CD8-positive, alpha-beta memory T cell (primary cell): ENCODE measurements around the gene CDH8. TPM values are rescaled to one million over a fixed set of nuclear protein-coding genes. Genes with fewer than 3 reads are reported as not detected.

Source experiments
- CTCF ChIA-PET: fragments of 350-600 bp; sonication (Branson Sonifier 250); formaldehyde crosslinking; loops from one replicate; lab custom pipeline; 2021; ENCODE audit warnings: antibody characterized with exemption; lab: Charles Lee
- POLR2A ChIA-PET: fragments of 350-600 bp; sonication (Branson Sonifier 250); formaldehyde crosslinking; loops from one replicate; lab custom pipeline; 2021; ENCODE audit warnings: antibody characterized with exemption; lab: Charles Lee
- DNase-seq, 5 donors: peaks; one replicate each; pipeline versions ENCODE4 v3.0.0 to v3.0.0-alpha.2; 2020 to 2022; ENCODE audit warnings: mixed read lengths in 1 of 5
- H3K27ac ChIP-seq: one replicate; pipeline ENCODE4 v1.7.0; 2013; ENCODE audit warnings: low read depth, mild to moderate bottlenecking, low read length, moderate library complexity
- H3K27me3 ChIP-seq: 2 replicates; pipeline ENCODE4 v1.7.0; 2013; ENCODE audit warnings: low read length, mild to moderate bottlenecking; ENCODE audit not compliant: insufficient read depth, poor library complexity, severe bottlenecking
- H3K36me3 ChIP-seq: 2 replicates; pipeline ENCODE4 v1.7.0; 2013; ENCODE audit warnings: mild to moderate bottlenecking, low read length, moderate library complexity; ENCODE audit not compliant: insufficient read depth
- H3K4me1 ChIP-seq: 2 replicates; pipeline ENCODE4 v1.7.0; 2013; ENCODE audit warnings: mild to moderate bottlenecking, low read length, moderate library complexity; ENCODE audit not compliant: insufficient read depth
- H3K4me3 ChIP-seq: 2 replicates; pipeline ENCODE4 v1.7.0; 2013; ENCODE audit warnings: mild to moderate bottlenecking, low read length
- H3K9me3 ChIP-seq: 2 replicates; pipeline ENCODE4 v1.7.0; 2013; ENCODE audit warnings: mild to moderate bottlenecking, low read length
- H3K27ac Mint-ChIP-seq, 8 donors: one replicate each; pipeline ENCODE4 v1.8.0; 2020 to 2021; ENCODE audit warnings: mixed read lengths in 8 of 8, mild to moderate bottlenecking in 6 of 8, inconsistent platforms in 3 of 8, moderate library complexity in 3 of 8
- H3K27me3 Mint-ChIP-seq, 2 donors: one replicate each; pipeline ENCODE4 v1.8.0; 2020 to 2021; ENCODE audit warnings: mixed read lengths in 2 of 2, mild to moderate bottlenecking in 1 of 2, moderate library complexity in 1 of 2
- H3K36me3 Mint-ChIP-seq, 3 donors: one replicate each; pipeline ENCODE4 v1.8.0; 2020 to 2021; ENCODE audit warnings: mixed read lengths in 3 of 3, inconsistent platforms in 1 of 3, mild to moderate bottlenecking in 1 of 3
- H3K4me1 Mint-ChIP-seq, 3 donors: one replicate each; pipeline ENCODE4 v1.8.0; 2020 to 2021; ENCODE audit warnings: mixed read lengths in 3 of 3, inconsistent platforms in 1 of 3, mild to moderate bottlenecking in 1 of 3
- H3K4me3 Mint-ChIP-seq, 7 donors: one replicate each; pipeline ENCODE4 v1.8.0; 2020 to 2021; ENCODE audit warnings: mixed read lengths in 7 of 7, mild to moderate bottlenecking in 6 of 7, moderate library complexity in 4 of 7, inconsistent platforms in 2 of 7
- H3K9me3 Mint-ChIP-seq, 5 donors: one replicate each; pipeline ENCODE4 v1.8.0; 2020 to 2022; ENCODE audit warnings: mixed read lengths in 5 of 5, mild to moderate bottlenecking in 3 of 5, moderate library complexity in 2 of 5, inconsistent platforms in 1 of 5
- polyA plus RNA-seq: library from polyadenylated mRNA; unstranded; fragments of 300-500 nt; fragmentation: Illumina TruSeq; gene quantifications from one replicate; pipeline ENCODE4 v1.2.3, GENCODE V29; 2021
- total RNA-seq, 2 experiments: library from RNA; stranded (reverse); gene quantifications; one replicate each; pipeline ENCODE4 v1.2.3, GENCODE V29; 2021

Gene CDH8
- total and polyA plus RNA-seq, 3 experiments from 2014 or later = not detected

DNA sequence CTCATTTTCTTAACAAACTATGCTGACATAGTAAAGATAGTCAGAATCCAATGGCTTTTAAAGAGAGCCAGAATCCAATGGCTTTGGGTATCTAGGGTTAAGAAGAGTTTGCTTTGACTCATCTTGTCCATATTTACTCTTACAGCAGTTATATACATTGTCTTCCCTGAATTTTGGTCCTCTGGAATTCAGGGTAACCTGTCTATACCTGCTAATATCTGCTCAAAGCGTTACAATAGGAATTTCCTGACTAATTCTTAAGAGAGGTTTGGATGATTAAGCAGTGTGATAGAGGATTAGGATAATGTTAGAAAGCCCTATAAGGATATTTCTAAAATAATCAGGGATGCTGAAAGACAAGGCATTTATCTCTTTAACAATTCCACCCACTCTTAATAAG lies 2.0 kb upstream of the CDH8 start:
- DNase-seq = no peak
- Histone ChIP-seq H3K4me1 (no peaks in the 10 kb centered on the region), H3K27me3 (no peaks in the 10 kb centered on the region), H3K9me3 (no peaks in the 10 kb centered on the region), H3K36me3 (no peaks in the 10 kb centered on the region), H3K27ac (no peak overlapping the region), H3K4me3 (no peak overlapping the region)
- Mint-ChIP-seq H3K27ac (no peak overlapping the region), H3K36me3 (no peaks in the 10 kb centered on the region), H3K27me3 (peaks cover 4 to 5% of the 10 kb centered on the region in 2 donors), H3K4me3 (no peak overlapping the region), H3K9me3 (peaks cover 8 to 33% (median 30%) of the 10 kb centered on the region in 5 donors), H3K4me1 (no peaks in the 10 kb centered on the region)
- ChIA-PET POLR2A (no interaction called here), CTCF (no interaction called here)

DNA sequence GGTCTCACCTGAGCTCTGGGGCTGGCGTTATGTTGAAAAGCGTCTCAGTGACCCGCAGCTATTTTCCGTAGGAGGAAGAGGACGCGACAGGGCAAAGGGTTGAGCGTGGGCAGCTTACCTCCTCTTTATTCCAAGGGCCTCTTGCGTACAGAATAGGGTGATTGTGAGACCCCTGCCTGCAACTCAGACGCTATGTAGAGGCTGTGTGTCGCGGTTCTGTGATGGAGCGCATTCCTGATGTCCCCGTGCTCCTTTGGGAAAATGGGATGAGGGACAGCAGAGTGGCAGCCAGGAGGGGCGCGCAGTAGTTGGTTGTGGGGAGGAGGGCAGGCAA lies 531 bp upstream of the CDH8 start:
- Mint-ChIP-seq H3K4me3 (no peak overlapping the region), H3K4me1 (no peaks in the 10 kb centered on the region), H3K9me3 (peaks cover 8 to 33% (median 27%) of the 10 kb centered on the region in 5 donors), H3K27me3 (peaks cover 4 to 5% of the 10 kb centered on the region in 2 donors), H3K27ac (no peak overlapping the region), H3K36me3 (peaks cover 0 to 2% (median 0%) of the 10 kb centered on the region in 3 donors)
- no peak for DNase-seq
- CTCF ChIA-PET = no interaction called here
- Histone ChIP-seq H3K4me1 (no peaks in the 10 kb centered on the region), H3K4me3 (no peak overlapping the region), H3K27me3 (no peaks in the 10 kb centered on the region), H3K27ac (no peak overlapping the region), H3K36me3 (no peaks in the 10 kb centered on the region), H3K9me3 (no peaks in the 10 kb centered on the region)
- POLR2A ChIA-PET = no interaction called here

DNA sequence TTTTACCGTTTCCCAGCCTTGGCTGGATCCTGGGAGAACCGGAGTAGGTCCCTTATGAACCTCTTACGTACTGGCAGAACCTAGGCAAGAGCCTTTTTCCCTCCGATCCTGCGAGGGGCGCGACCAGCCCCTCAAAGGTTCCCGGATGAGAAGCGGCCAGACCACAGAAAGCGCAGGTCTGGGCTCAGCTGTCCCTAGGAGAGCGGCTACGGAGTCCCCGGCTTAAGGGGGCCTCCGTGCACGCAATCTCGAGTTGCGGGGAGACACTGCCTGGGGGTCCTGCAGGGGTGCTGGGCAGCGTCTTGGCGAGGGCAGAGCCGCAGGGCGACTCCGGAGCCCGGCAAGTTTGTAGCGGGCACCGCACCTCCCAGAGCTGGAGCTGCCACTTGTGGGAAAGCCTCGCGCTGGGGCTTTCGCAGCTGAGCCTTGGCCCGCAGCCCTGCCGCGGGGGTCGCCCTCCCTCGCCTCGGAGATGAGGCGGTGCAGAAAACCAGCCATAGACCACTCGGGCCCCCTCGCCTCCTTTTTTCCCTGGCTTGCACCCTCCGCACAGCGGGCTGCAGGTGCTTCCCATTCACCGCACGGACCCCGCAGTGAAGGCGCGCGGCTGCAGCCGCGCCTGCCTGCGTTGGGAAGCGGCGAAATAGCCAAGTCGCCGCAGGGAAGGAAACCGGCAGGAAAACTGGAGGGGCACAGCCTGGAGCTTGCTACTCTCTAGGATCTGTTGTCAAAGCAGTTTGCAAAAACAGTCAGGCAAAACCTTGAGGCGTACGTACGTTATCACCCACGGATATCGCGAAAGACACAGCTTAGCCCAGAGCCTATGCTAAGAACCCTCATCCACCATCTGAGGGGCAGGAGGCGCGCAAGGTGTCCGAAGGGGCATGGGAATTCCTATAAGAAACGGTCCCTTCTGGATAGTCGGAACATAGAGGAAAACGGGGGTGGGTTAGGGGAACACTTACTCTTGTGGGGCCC lies 834 bp downstream of the CDH8 start:
- Histone ChIP-seq H3K4me1 (no peaks in the 10 kb centered on the region), H3K9me3 (no peaks in the 10 kb centered on the region), H3K27ac (no peak overlapping the region), H3K4me3 (no peak overlapping the region), H3K27me3 (no peaks in the 10 kb centered on the region), H3K36me3 (no peaks in the 10 kb centered on the region)
- DNase-seq = no peak
- CTCF ChIA-PET = no interaction called here
- Mint-ChIP-seq H3K4me1 (no peaks in the 10 kb centered on the region), H3K9me3 (peaks cover 12 to 38% (median 21%) of the 10 kb centered on the region in 5 donors), H3K27ac (no peak overlapping the region), H3K36me3 (peaks cover 0 to 3% (median 0%) of the 10 kb centered on the region in 3 donors), H3K4me3 (no peak overlapping the region), H3K27me3 (peaks cover 4 to 5% of the 10 kb centered on the region in 2 donors)
- POLR2A ChIA-PET = no interaction called here

DNA sequence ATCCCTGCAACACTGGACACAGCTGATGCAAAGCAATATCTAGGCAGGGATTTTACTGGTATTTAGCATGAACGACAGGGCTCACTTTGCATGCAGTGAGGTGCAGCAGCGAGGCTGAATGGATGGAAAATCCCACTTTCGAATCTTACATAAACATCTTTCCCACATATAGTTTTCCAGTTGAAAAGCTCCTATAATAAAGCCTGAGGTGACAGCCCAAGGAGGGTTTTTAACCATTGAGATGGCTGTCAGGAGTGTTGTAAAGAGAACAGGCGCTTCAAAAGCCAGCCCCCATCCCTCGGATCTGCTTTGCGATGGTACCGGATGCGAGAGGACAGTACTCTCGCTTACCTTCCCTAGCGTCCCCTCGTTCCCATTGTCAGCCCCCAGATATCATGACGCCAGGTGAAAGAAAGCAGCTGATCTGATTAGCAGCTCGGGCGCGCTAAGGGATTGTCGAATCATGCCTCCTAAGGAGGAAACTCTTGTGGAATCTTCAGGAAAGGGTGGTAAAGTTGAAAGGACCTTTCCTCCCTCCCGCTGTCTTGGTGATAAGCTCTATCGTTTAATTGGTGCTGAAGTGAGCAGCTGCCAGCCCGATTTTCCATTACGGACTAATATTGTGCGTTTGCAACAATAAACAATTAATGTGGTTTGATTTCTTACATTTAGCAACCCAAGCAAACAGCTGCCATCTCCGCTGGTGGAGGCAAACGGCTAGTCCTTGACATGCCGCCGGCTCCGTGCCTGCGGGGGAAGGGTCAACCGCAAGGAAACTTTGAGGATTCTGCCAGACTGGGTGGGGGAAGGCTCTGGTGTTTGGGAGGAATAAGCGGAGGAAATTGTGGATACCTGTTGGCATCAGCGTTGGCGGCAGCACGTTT lies 1.8 kb downstream of the CDH8 start:
- no peaks in the 10 kb centered on the region for H3K27me3 ChIP-seq
- POLR2A ChIA-PET = no interaction called here
- CTCF ChIA-PET = no interaction called here

DNA sequence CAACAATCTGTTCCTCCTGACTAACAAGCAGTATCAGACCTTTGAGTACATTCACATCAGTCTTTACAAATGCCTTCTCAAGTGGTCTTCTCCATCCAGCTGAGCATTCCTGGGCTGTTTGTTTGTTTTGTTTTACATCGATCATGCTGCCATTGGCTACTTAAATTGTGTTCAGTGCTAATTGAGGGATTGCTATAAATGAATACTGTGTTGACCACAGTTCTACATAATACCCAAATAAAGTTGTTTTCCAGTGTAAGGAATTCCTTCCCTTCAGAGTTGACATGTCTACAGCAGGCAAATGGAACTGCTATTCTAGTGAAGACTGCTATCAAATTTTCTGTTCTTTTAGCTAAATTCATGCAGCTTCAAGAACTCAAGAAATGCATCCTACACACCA lies 3.2 kb downstream of the CDH8 start:
- CTCF ChIA-PET = no interaction called here
- H3K4me1 Mint-ChIP-seq = no peaks in the 10 kb centered on the region
- POLR2A ChIA-PET = no interaction called here
- Histone ChIP-seq H3K27me3 (no peaks in the 10 kb centered on the region), H3K4me1 (no peaks in the 10 kb centered on the region), H3K9me3 (no peaks in the 10 kb centered on the region), H3K4me3 (no peak overlapping the region), H3K36me3 (no peaks in the 10 kb centered on the region), H3K27ac (no peak overlapping the region)
- H3K9me3 Mint-ChIP-seq = peaks cover 16 to 44% (median 22%) of the 10 kb centered on the region in 5 donors
- H3K4me3 Mint-ChIP-seq = no peak overlapping the region
- peaks cover 4 to 5% of the 10 kb centered on the region in 2 donors for H3K27me3 Mint-ChIP-seq
- H3K36me3 Mint-ChIP-seq = peaks cover 0 to 3% (median 0%) of the 10 kb centered on the region in 3 donors
- no peak overlapping the region for H3K27ac Mint-ChIP-seq
- no peak for DNase-seq

More for the DNA sequence above, 1.8 kb downstream of the CDH8 start:
- Histone ChIP-seq H3K9me3 (no peaks in the 10 kb centered on the region), H3K36me3 (no peaks in the 10 kb centered on the region), H3K4me3 (no peak overlapping the region), H3K4me1 (no peaks in the 10 kb centered on the region), H3K27ac (no peak overlapping the region)
- peaks cover 4 to 5% of the 10 kb centered on the region in 2 donors for H3K27me3 Mint-ChIP-seq
- no peak for DNase-seq
- no peak overlapping the region for H3K4me3 Mint-ChIP-seq
- peaks cover 12 to 41% (median 24%) of the 10 kb centered on the region in 5 donors for H3K9me3 Mint-ChIP-seq
- peaks cover 0 to 3% (median 0%) of the 10 kb centered on the region in 3 donors for H3K36me3 Mint-ChIP-seq
- H3K4me1 Mint-ChIP-seq = no peaks in the 10 kb centered on the region
- no peak overlapping the region for H3K27ac Mint-ChIP-seq

DNA sequence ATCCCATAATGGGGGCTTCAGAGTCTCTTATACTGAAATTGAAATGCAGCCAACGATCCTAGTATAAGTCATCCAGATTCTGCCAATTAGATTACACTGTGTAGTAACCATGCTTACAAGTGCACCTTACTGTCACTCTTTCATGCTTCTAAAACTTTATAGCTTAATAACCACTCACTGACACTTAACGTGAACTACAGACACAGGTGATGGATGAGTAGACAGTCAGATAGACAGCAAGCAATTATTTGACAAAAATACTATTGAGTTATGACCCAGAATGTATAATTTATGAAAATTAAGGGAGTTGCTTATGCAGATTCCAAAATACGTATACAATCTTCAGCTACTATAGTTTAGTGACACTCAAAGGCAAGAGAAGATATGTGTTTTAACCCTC lies 6.3 kb downstream of the CDH8 start:
- DNase-seq = no peak
- Mint-ChIP-seq H3K4me3 (no peak overlapping the region), H3K27me3 (peaks cover 2 to 4% of the 10 kb centered on the region in 2 donors), H3K27ac (no peak overlapping the region), H3K9me3 (peaks cover 15 to 36% (median 21%) of the 10 kb centered on the region in 5 donors), H3K4me1 (no peaks in the 10 kb centered on the region), H3K36me3 (peaks cover 0 to 3% (median 0%) of the 10 kb centered on the region in 3 donors)
- Histone ChIP-seq H3K27me3 (no peaks in the 10 kb centered on the region), H3K9me3 (no peaks in the 10 kb centered on the region), H3K4me3 (no peak overlapping the region), H3K4me1 (no peaks in the 10 kb centered on the region), H3K27ac (no peak overlapping the region), H3K36me3 (no peaks in the 10 kb centered on the region)
- ChIA-PET POLR2A (no interaction called here), CTCF (no interaction called here)

DNA sequence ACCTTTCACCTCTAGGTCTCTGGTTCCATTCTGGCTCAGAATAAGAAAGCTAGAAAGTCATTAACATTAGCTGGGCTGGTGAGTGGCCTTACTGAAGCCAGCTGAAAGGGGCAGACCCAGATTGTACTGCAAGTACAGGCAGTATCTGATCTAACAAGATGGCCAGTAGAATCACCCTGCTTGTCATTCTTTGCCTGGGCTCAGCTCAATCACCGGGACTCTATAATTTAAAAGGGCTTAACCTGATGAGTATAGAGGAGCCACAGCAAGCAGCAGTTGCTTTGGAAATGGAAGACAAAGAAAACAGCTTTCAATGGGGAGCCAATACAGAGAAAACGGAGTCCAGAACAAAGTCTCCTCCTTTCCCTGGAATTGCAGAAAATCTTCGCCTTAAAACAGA lies 13.6 kb downstream of the CDH8 start:
- H3K9me3 ChIP-seq = no peaks in the 10 kb centered on the region
- Mint-ChIP-seq H3K27me3 (no peaks in the 10 kb centered on the region), H3K4me1 (no peaks in the 10 kb centered on the region), H3K9me3 (peaks cover 13 to 34% (median 19%) of the 10 kb centered on the region in 5 donors), H3K36me3 (no peaks in the 10 kb centered on the region), H3K4me3 (no peak overlapping the region), H3K27ac (no peak overlapping the region)
- CTCF ChIA-PET = no interaction called here
- H3K27ac ChIP-seq = no peak overlapping the region
- no peaks in the 10 kb centered on the region for H3K36me3 ChIP-seq
- H3K4me3 ChIP-seq = no peak overlapping the region
- no peak for DNase-seq
- POLR2A ChIA-PET = no interaction called here
- H3K27me3 ChIP-seq = no peaks in the 10 kb centered on the region
- H3K4me1 ChIP-seq = no peaks in the 10 kb centered on the region

DNA sequence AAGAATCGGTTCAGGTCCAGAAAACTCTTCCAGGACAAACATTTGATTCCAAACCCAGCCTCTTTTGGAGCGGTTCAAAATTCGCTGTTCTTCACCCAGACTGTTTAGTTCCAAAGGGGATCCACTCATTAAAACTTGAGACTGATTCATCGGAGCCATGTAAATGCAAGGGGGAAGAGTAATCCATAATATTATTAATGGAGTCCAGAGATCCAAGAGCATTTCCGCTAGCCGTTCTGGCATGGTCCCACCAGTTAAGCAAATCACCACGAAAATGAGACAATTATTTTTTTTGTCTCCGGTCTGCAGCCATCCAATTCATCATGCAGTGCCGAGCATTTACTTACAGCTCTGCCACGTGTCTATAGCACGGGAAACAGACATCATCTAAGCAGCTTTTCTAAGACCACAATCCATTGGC lies 15.1 kb downstream of the CDH8 start:
- H3K36me3 Mint-ChIP-seq = no peaks in the 10 kb centered on the region
- Histone ChIP-seq H3K27ac (no peak overlapping the region), H3K9me3 (no peaks in the 10 kb centered on the region), H3K36me3 (no peaks in the 10 kb centered on the region), H3K4me3 (no peak overlapping the region), H3K4me1 (no peaks in the 10 kb centered on the region), H3K27me3 (no peaks in the 10 kb centered on the region)
- ChIA-PET CTCF (no interaction called here), POLR2A (no interaction called here)
- DNase-seq = no peak
- no peak overlapping the region for H3K4me3 Mint-ChIP-seq
- no peaks in the 10 kb centered on the region for H3K4me1 Mint-ChIP-seq
- H3K27ac Mint-ChIP-seq = no peak overlapping the region
- H3K9me3 Mint-ChIP-seq = peaks cover 12 to 41% (median 14%) of the 10 kb centered on the region in 5 donors
- no peaks in the 10 kb centered on the region for H3K27me3 Mint-ChIP-seq
